HepG2 (cell line): ENCODE results near the gene SOCS3. TPM values are rescaled to one million over a fixed set of nuclear protein-coding genes. Genes with fewer than 3 reads are reported as not detected.

Experiments used
- ATAC-seq: fragments of 200-7000 bp; cut with Tn5 transposase; 3 replicates; pipeline ENCODE4 v1.9.1; 2020; ENCODE audit warnings: mild to moderate bottlenecking, moderate library complexity
- BruUV-seq: library from RNA; stranded (reverse); fragments of 400-500 nt; replicated peaks from 2 replicates; lab custom pipeline; 2021; lab: Mats Ljungman, UMichigan
- CTCF ChIA-PET: fragments of 300-600 bp; formaldehyde crosslinking; extraction: SDS; loops from one replicate; lab custom pipeline; 2021; ENCODE audit warnings: low total read pairs, inconsistent platforms, low intra/inter-chr PET ratio; lab: Yijun Ruan, JAX
- POLR2A ChIA-PET: fragments of 350-600 bp; sonication (Branson Sonifier 250); formaldehyde crosslinking; loops from one replicate; lab custom pipeline; 2020; ENCODE audit warnings: antibody characterized with exemption, inconsistent platforms; lab: Yijun Ruan, JAX
- DNase-seq: peaks from one replicate; pipeline ENCODE4 v3.0.0-alpha.2; 2015; ENCODE audit warnings: low spot score
- FAIRE-seq: peaks from 3 replicates; lab custom pipeline; 2011; peaks lifted over from hg19 to GRCh38; lab: Jason Lieb, UNC
- H2AFZ ChIP-seq: one replicate; pipeline ENCODE4 v1.6.1; 2011; ENCODE audit warnings: low read length, inconsistent platforms
- H3K27ac ChIP-seq: fragments of 300-600 bp; 3 replicates; pipeline ENCODE4 v1.8.0; 2011; ENCODE audit warnings: mixed run types, mild to moderate bottlenecking, mixed read lengths, low read length, inconsistent platforms; ENCODE audit not compliant: insufficient read depth; ENCODE audit errors: extremely low read length
- H3K27me3 ChIP-seq, 2 experiments: fragments of 200-600 bp in 1 of 2; 2 replicates in 1 of 2; 3 replicates in 1 of 2; pipeline versions ENCODE4 v1.6.0 to v1.8.0; 2011; ENCODE audit warnings: low read length in 2 of 2, mild to moderate bottlenecking in 2 of 2, moderate library complexity in 2 of 2, inconsistent platforms in 1 of 2; ENCODE audit not compliant: insufficient read depth in 2 of 2, control insufficient read depth in 1 of 2
- H3K36me3 ChIP-seq, 2 experiments: fragments of 200-600 bp in 1 of 2; replicated peaks in 1 of 2; 2 replicates in 1 of 2; 3 replicates in 1 of 2; pipeline versions ENCODE4 v1.5.1 to v1.8.0; 2011; ENCODE audit warnings: low read length in 2 of 2, inconsistent platforms in 1 of 2; ENCODE audit not compliant: insufficient read depth in 2 of 2, control insufficient read depth in 1 of 2
- H3K4me1 ChIP-seq: 2 replicates; pipeline ENCODE4 v1.5.1; 2012; ENCODE audit warnings: low read length, inconsistent platforms; ENCODE audit not compliant: insufficient read depth
- H3K4me2 ChIP-seq: 2 replicates; pipeline ENCODE4 v1.6.0; 2011; ENCODE audit warnings: low read depth, low read length, inconsistent platforms
- H3K4me3 ChIP-seq, 3 experiments: fragments of 200-600 bp in 1 of 3; sonication (generic), shearing (Covaris generic) in 1 of 3; replicated peaks in 1 of 3; 2 replicates each; pipeline ENCODE4 v1.5.1; 2011 to 2016; ENCODE audit warnings: low read length in 3 of 3, inconsistent platforms in 2 of 3, low read depth in 2 of 3, mild to moderate bottlenecking in 2 of 3, control low read depth in 1 of 3, mixed read lengths in 1 of 3; ENCODE audit not compliant: insufficient read depth in 1 of 3
- H3K79me2 ChIP-seq: one replicate; pipeline ENCODE4 v1.6.1; 2011; ENCODE audit warnings: low read length, inconsistent platforms; ENCODE audit not compliant: insufficient read depth
- H3K9ac ChIP-seq: 2 replicates; pipeline ENCODE4 v1.6.0; 2011; ENCODE audit warnings: mild to moderate bottlenecking, low read depth, low read length, inconsistent platforms; ENCODE audit not compliant: insufficient read depth
- H3K9me3 ChIP-seq: 2 replicates; pipeline ENCODE4 v1.5.1; 2012; ENCODE audit warnings: mild to moderate bottlenecking, low read length
- H4K20me1 ChIP-seq: 2 replicates; pipeline ENCODE4 v1.6.0; 2011; ENCODE audit warnings: inconsistent platforms, mild to moderate bottlenecking, low read length, moderate library complexity; ENCODE audit not compliant: insufficient read depth
- ATRX ChIP-seq: sonication (generic); formaldehyde crosslinking; IDR thresholded peaks from 2 replicates; pipeline ENCODE4 v1.4.0; 2020; ENCODE audit warnings: missing genetic modification reagents, borderline replicate concordance
- CTCF ChIP-seq: sonication (generic); formaldehyde crosslinking; IDR thresholded peaks from 2 replicates; pipeline ENCODE4 v1.5.0; 2020; ENCODE audit warnings: mild to moderate bottlenecking, missing genetic modification reagents, moderate library complexity
- ZNF749 ChIP-seq: sonication (generic); formaldehyde crosslinking; IDR thresholded peaks from 2 replicates; pipeline ENCODE4 v1.8.0; 2022; ENCODE audit warnings: mild to moderate bottlenecking, missing genetic modification reagents, moderate library complexity, borderline replicate concordance
- ZSCAN20 ChIP-seq: sonication (generic); formaldehyde crosslinking; IDR thresholded peaks from 2 replicates; pipeline ENCODE4 v1.4.0; 2020; ENCODE audit warnings: missing genetic modification reagents, mild to moderate bottlenecking, borderline replicate concordance
- WGBS: methylation state at CpG from one replicate; pipeline ENCODE4 v1.1.6; 2017; ENCODE audit warnings: low lambda C conversion rate; 5-methylcytosine and 5-hydroxymethylcytosine counted together
- in situ Hi-C: cut with HindIII; loops from 2 replicates; pipeline ENCODE4 v1.10.0; 2017; ENCODE audit warnings: low pct_unique_long_range_greater_than_20kb; ENCODE audit not compliant: extremely low pct_ligation_motif_present
- intact Hi-C: fragments of 100-400 bp; cut with micrococcal nuclease; formaldehyde crosslinking; loops from one replicate; pipeline ENCODE4 v1.10.0; 2022; ENCODE audit not compliant: unreplicated experiment
- polyA plus RNA-seq, 8 experiments: library from polyadenylated mRNA; depleted of rRNA in 3 of 8; stranded (reverse) in 7 of 8; unstranded in 1 of 8; fragments of >200 nt; fragmentation: Illumina TruSeq in 4 of 8; extraction: Trizol in 4 of 8; gene quantifications; 2 replicates each; pipeline versions ENCODE4 v1.2.1 to v1.2.3, GENCODE V29; 2011 to 2016; ENCODE audit warnings: low read depth in 4 of 8, missing spikeins in 1 of 8, mixed read lengths in 1 of 8; ENCODE audit not compliant: insufficient read depth in 1 of 8
- total RNA-seq, 5 experiments: library from RNA; depleted of rRNA; stranded (reverse); fragments of >200 nt; fragmentation: Illumina TruSeq; extraction: Trizol; gene quantifications; 2 replicates each; pipeline ENCODE4 v1.2.3, GENCODE V29; 2016; ENCODE audit warnings: low read depth in 1 of 5

SOCS3 gene
- total and polyA plus RNA-seq, 2 of the 13 experiments (the other 11 are each of a cell fraction or from before 2014, with no cell fraction given): 0.77 to 2.4 TPM

- 38% methylated on average over 12 of the region's 12 CpGs for WGBS
- TF ChIP-seq ZSCAN20 (CRISPR knock-in tag): 0 out of 2 replicates have a peak, but pooled peaks have one; percentile 1
- TF ChIP-seq ZNF749: peak; percentile 18; the same call in 1 of the 2 replicates
- no peak for TF ChIP-seq ATRX (CRISPR knock-in tag)
- TF ChIP-seq CTCF: no peak
- Histone ChIP-seq H3K79me2 (no peaks in the 10 kb centered on the region), H3K9me3 (no peaks in the 10 kb centered on the region), H3K4me1 (peaks cover 52% of the 10 kb centered on the region), H2AFZ (no peak overlapping the region), H4K20me1 (peaks cover 21% of the 10 kb centered on the region; the same call in 1 of the 2 replicates), H3K27ac (no peak overlapping the region), H3K36me3 (no peaks in the 10 kb centered on the region; a peak in 1 of 5 replicates), H3K4me2 (peak overlapping the region; percentile 85), H3K9ac (no peak overlapping the region), H3K27me3 (peaks cover 13 to 73% of the 10 kb centered on the region in 2 experiments), H3K4me3 (peak overlapping the region in 1 of 3 experiments; percentile 87; a peak in 1 of 6 replicates)
- ChIA-PET CTCF (interaction anchor here (0.9 to 4.3 kb wide), 2 partner anchors 14 to 60 kb away, joined by 5 to 59 read pairs; no protein-coding TSS in a partner anchor), POLR2A (interaction anchor here (0.7 to 2.4 kb wide), 8 partner anchors 9 to 173 kb away, joined by 3 to 40 read pairs (median 4); no protein-coding TSS in a partner anchor)
- intact Hi-C loops: loop anchor here (2.0 kb wide), 1 partner anchor 14 kb away; no protein-coding TSS in a partner anchor
- DNase-seq (no peak), FAIRE-seq (no peak), ATAC-seq (no peak)
- no TSS peak for BruUV-seq
- in situ Hi-C loops: loop anchor here (5.0 kb wide), 1 partner anchor 61 kb away; no protein-coding TSS in a partner anchor
Observed at GRCh38 chr17:78361225-78361701, 1.4 kb upstream of the SOCS3 start.
